PC-3 (cell line): Measurements from ENCODE around the gene CNTNAP5. TPM values are rescaled to one million over a fixed set of nuclear protein-coding genes. Genes with fewer than 3 reads are reported as not detected.

Source experiments
- ATAC-seq: fragments of 200-7000 bp; cut with Tn5 transposase; 2 replicates; pipeline ENCODE4 v1.9.1; 2020; ENCODE audit warnings: mild to moderate bottlenecking, moderate library complexity
- BruUV-seq: library from RNA; stranded (reverse); fragments of 400-500 nt; replicated peaks from 2 replicates; lab custom pipeline; 2021; lab: Mats Ljungman, UMichigan
- CTCF ChIA-PET: fragments of 300-600 bp; sonication (Branson Sonifier 250); formaldehyde crosslinking; loops from one replicate; lab custom pipeline; 2022; ENCODE audit warnings: antibody characterized with exemption; lab: Charles Lee
- POLR2A ChIA-PET: fragments of 300-600 bp; sonication (Branson Sonifier 250); formaldehyde crosslinking; loops from one replicate; lab custom pipeline; 2022; ENCODE audit warnings: antibody characterized with exemption; ENCODE audit not compliant: unreplicated experiment; lab: Charles Lee
- DNase-seq: peaks from one replicate; pipeline ENCODE4 v3.0.0-alpha.2; 2015
- H2AFZ ChIP-seq: fragments of 300-600 bp; sonication (generic); 2 replicates; pipeline ENCODE4 v1.6.0; 2016; ENCODE audit warnings: antibody characterized with exemption, low read length
- H3F3A ChIP-seq: fragments of 300-600 bp; sonication (generic); one replicate; pipeline ENCODE4 v1.6.0; 2017; ENCODE audit warnings: antibody characterized with exemption, low read length, control low read depth, mild to moderate bottlenecking; ENCODE audit not compliant: unreplicated experiment
- H3K27ac ChIP-seq: fragments of 300-600 bp; sonication (generic); 2 replicates; pipeline ENCODE4 v1.5.1; 2016; ENCODE audit warnings: mild to moderate bottlenecking, low read length
- H3K27me3 ChIP-seq: fragments of 300-600 bp; sonication (generic); 2 replicates; pipeline ENCODE4 v1.6.1; 2016; ENCODE audit warnings: low read length, mixed read lengths
- H3K36me3 ChIP-seq: fragments of 300-600 bp; sonication (generic); 2 replicates; pipeline ENCODE4 v1.6.1; 2016; ENCODE audit warnings: low read depth, mixed run types, low read length, mixed read lengths
- H3K4me1 ChIP-seq: fragments of 300-600 bp; sonication (generic); 2 replicates; pipeline ENCODE4 v1.5.1; 2016; ENCODE audit warnings: low read length; ENCODE audit not compliant: insufficient read depth
- H3K4me2 ChIP-seq: fragments of 300-600 bp; sonication (generic); 2 replicates; pipeline ENCODE4 v1.6.0; 2016; ENCODE audit warnings: low read length
- H3K4me3 ChIP-seq: fragments of 300-600 bp; sonication (generic); 2 replicates; pipeline ENCODE4 v1.5.1; 2016; ENCODE audit warnings: mild to moderate bottlenecking, low read length, mixed read lengths
- H3K79me2 ChIP-seq: fragments of 300-600 bp; sonication (generic); 2 replicates; pipeline ENCODE4 v1.6.1; 2017; ENCODE audit warnings: low read length, mixed read lengths
- H3K9ac ChIP-seq: fragments of 300-600 bp; sonication (generic); 2 replicates; pipeline ENCODE4 v1.6.0; 2016; ENCODE audit warnings: mild to moderate bottlenecking, low read length
- H3K9me2 ChIP-seq: fragments of 300-600 bp; sonication (generic); replicated peaks from 2 replicates; pipeline ENCODE4 v1.6.1; 2016; ENCODE audit warnings: mixed run types, low read length, mixed read lengths
- H3K9me3 ChIP-seq: fragments of 300-600 bp; sonication (generic); 2 replicates; pipeline ENCODE4 v1.6.1; 2016; ENCODE audit warnings: low read length, mixed read lengths
- H4K20me1 ChIP-seq: fragments of 300-600 bp; sonication (generic); 2 replicates; pipeline ENCODE4 v1.6.1; 2016; ENCODE audit warnings: low read length, mixed read lengths
- CTCF ChIP-seq: fragments of 300-600 bp; sonication (generic); conservative IDR thresholded peaks from 2 replicates; pipeline ENCODE4 v1.5.1; 2017; ENCODE audit warnings: antibody characterized with exemption, low read depth, mild to moderate bottlenecking, low read length
- EZH2 ChIP-seq: fragments of 300-600 bp; sonication (generic); IDR thresholded peaks from one replicate; pipeline ENCODE4 v1.6.1; 2017; ENCODE audit warnings: antibody characterized with exemption, mild to moderate bottlenecking, low read length; ENCODE audit not compliant: unreplicated experiment
- EZH2phosphoT487 ChIP-seq: fragments of 300-600 bp; sonication (generic); IDR thresholded peaks from 2 replicates; pipeline ENCODE4 v1.6.1; 2018; ENCODE audit warnings: mild to moderate bottlenecking, antibody characterized with exemption, low read length, borderline replicate concordance
- intact Hi-C: fragments of 100-400 bp; cut with micrococcal nuclease; formaldehyde crosslinking; loops from 2 replicates; pipeline ENCODE4 v1.9.0; 2023
- total RNA-seq: library from RNA; depleted of rRNA; stranded (reverse); fragments of >200 nt; gene quantifications from 2 replicates; pipeline ENCODE4 v1.2.3, GENCODE V29; 2014

The CNTNAP5 gene
- total RNA-seq, 1 experiment from 2014 or later: not detected

GRCh38 chr2:124774781-124775180, 749.7 kb downstream of the CNTNAP5 start:
- Histone ChIP-seq H3K4me2 (no peak overlapping the region), H3K9ac (no peak overlapping the region), H4K20me1 (no peaks in the 10 kb centered on the region), H2AFZ (no peak overlapping the region), H3K79me2 (no peaks in the 10 kb centered on the region), H3K9me2 (no peaks in the 10 kb centered on the region), H3F3A (no peaks in the 10 kb centered on the region), H3K27me3 (no peaks in the 10 kb centered on the region), H3K4me1 (no peaks in the 10 kb centered on the region), H3K27ac (no peak overlapping the region), H3K9me3 (0 out of 2 replicates have a peak, but pooled peaks cover 4% of the 10 kb centered on the region), H3K4me3 (no peak overlapping the region), H3K36me3 (no peaks in the 10 kb centered on the region)
- ChIA-PET POLR2A (no interaction called here), CTCF (no interaction called here)
- no TSS peak for BruUV-seq
- ATAC-seq (no peak), DNase-seq (no peak)
- intact Hi-C loops: no loop called here
- TF ChIP-seq CTCF: no peak
- no peak for TF ChIP-seq EZH2phosphoT487

- ATAC-seq (no peak), DNase-seq (no peak)
- CTCF ChIA-PET: no interaction called here
- no peaks in the 10 kb centered on the region for H3K9me3 ChIP-seq
- H2AFZ ChIP-seq: no peak overlapping the region
- no peak overlapping the region for H3K4me2 ChIP-seq
- TF ChIP-seq EZH2phosphoT487 (no peak), CTCF (no peak), EZH2 (no peak)
- H3K4me3 ChIP-seq: no peak overlapping the region
- no TSS peak for BruUV-seq
- no peaks in the 10 kb centered on the region for H3F3A ChIP-seq
- no peaks in the 10 kb centered on the region for H4K20me1 ChIP-seq
- H3K27ac ChIP-seq: no peak overlapping the region
- intact Hi-C loops: no loop called here
- H3K36me3 ChIP-seq: no peaks in the 10 kb centered on the region
- no peaks in the 10 kb centered on the region for H3K79me2 ChIP-seq
- no peak overlapping the region for H3K9ac ChIP-seq
- no peaks in the 10 kb centered on the region for H3K4me1 ChIP-seq
- no peaks in the 10 kb centered on the region for H3K27me3 ChIP-seq
- H3K9me2 ChIP-seq: no peaks in the 10 kb centered on the region
- POLR2A ChIA-PET: no interaction called here
These were observed 751.2 kb downstream of the CNTNAP5 start for GRCh38 chr2:124776332-124776731.

GRCh38 chr2:124778076-124778475, 753.0 kb downstream of the CNTNAP5 start:
- peak; percentile 27 for DNase-seq
- no peaks in the 10 kb centered on the region for H3K9me3 ChIP-seq
- no TSS peak for BruUV-seq
- no peak for ATAC-seq
- no peak overlapping the region for H3K4me2 ChIP-seq
- no peaks in the 10 kb centered on the region for H3F3A ChIP-seq
- intact Hi-C loops: no loop called here
- H3K36me3 ChIP-seq: no peaks in the 10 kb centered on the region
- H3K9ac ChIP-seq: no peak overlapping the region
- no peak overlapping the region for H2AFZ ChIP-seq
- ChIA-PET POLR2A (no interaction called here), CTCF (no interaction called here)
- H3K27ac ChIP-seq: no peak overlapping the region
- H3K9me2 ChIP-seq: no peaks in the 10 kb centered on the region
- no peaks in the 10 kb centered on the region for H3K4me1 ChIP-seq
- no peaks in the 10 kb centered on the region for H4K20me1 ChIP-seq
- H3K27me3 ChIP-seq: no peaks in the 10 kb centered on the region
- no peaks in the 10 kb centered on the region for H3K79me2 ChIP-seq
- no peak for TF ChIP-seq EZH2phosphoT487
- no peak for TF ChIP-seq EZH2
- TF ChIP-seq CTCF: no peak
- no peak overlapping the region for H3K4me3 ChIP-seq
